Hepatocyte (in vitro differentiated cells): ENCODE results near the gene NPBWR2. TPM values are rescaled to one million over a fixed set of nuclear protein-coding genes. Genes with fewer than 3 reads are reported as not detected.

ENCODE experiments used
- DNase-seq: peaks from one replicate; pipeline ENCODE4 v3.0.0-alpha.2; 2016; ENCODE audit warnings: low spot score
- H2AFZ ChIP-seq: fragments of 200-600 bp; sonication (generic); 2 replicates; pipeline ENCODE4 v1.6.0; 2016; ENCODE audit warnings: antibody characterized with exemption, mild to moderate bottlenecking
- H3K27ac ChIP-seq: fragments of 200-600 bp; sonication (generic); 2 replicates; pipeline ENCODE4 v1.5.1; 2016; ENCODE audit warnings: mild to moderate bottlenecking
- H3K27me3 ChIP-seq: fragments of 200-600 bp; sonication (generic); 2 replicates; pipeline ENCODE4 v1.6.1; 2016
- H3K36me3 ChIP-seq: fragments of 200-600 bp; sonication (generic); replicated peaks from 2 replicates; pipeline ENCODE4 v1.5.1; 2016; ENCODE audit warnings: low read depth; ENCODE audit not compliant: insufficient read depth
- H3K4me1 ChIP-seq: fragments of 200-600 bp; sonication (generic); 2 replicates; pipeline ENCODE4 v1.5.1; 2016; ENCODE audit warnings: mild to moderate bottlenecking, moderate library complexity; ENCODE audit not compliant: insufficient read depth
- H3K4me2 ChIP-seq: fragments of 200-600 bp; sonication (generic); 2 replicates; pipeline ENCODE4 v1.6.0; 2016
- H3K4me3 ChIP-seq: fragments of 200-600 bp; sonication (generic); 2 replicates; pipeline ENCODE4 v1.5.1; 2016; ENCODE audit warnings: mild to moderate bottlenecking
- H3K79me2 ChIP-seq: fragments of 200-600 bp; sonication (generic); 2 replicates; pipeline ENCODE4 v1.6.0; 2017; ENCODE audit warnings: mild to moderate bottlenecking
- H3K9me2 ChIP-seq: fragments of 200-600 bp; sonication (generic); replicated peaks from 2 replicates; pipeline ENCODE4 v1.6.0; 2017; ENCODE audit warnings: mild to moderate bottlenecking; ENCODE audit not compliant: insufficient read depth
- H3K9me3 ChIP-seq: fragments of 200-600 bp; sonication (generic); 2 replicates; pipeline ENCODE4 v1.5.1; 2016; ENCODE audit warnings: low read depth, mild to moderate bottlenecking
- H4K20me1 ChIP-seq: fragments of 200-600 bp; sonication (generic); 2 replicates; pipeline ENCODE4 v1.6.0; 2016; ENCODE audit warnings: mild to moderate bottlenecking; ENCODE audit not compliant: insufficient read depth, poor library complexity, severe bottlenecking
- EZH2 ChIP-seq: fragments of 200-600 bp; sonication (generic); IDR thresholded peaks from 2 replicates; pipeline ENCODE4 v1.6.1; 2016; ENCODE audit warnings: antibody characterized with exemption, mild to moderate bottlenecking, borderline replicate concordance
- EZH2phosphoT487 ChIP-seq: fragments of 200-600 bp; sonication (generic); IDR thresholded peaks from one replicate; pipeline ENCODE4 v1.6.1; 2018; ENCODE audit warnings: antibody characterized with exemption, mild to moderate bottlenecking, low read depth, moderate library complexity; ENCODE audit not compliant: unreplicated experiment, severe bottlenecking
- WGBS: methylation state at CpG from one replicate; pipeline ENCODE4 v1.1.6; 2016; ENCODE audit warnings: low lambda C conversion rate; ENCODE audit errors: missing lambda C conversion rate; 5-methylcytosine and 5-hydroxymethylcytosine counted together
- polyA plus RNA-seq: library from polyadenylated mRNA; unstranded; fragments of >200 nt; fragmentation: Nextera tagmentation; extraction: Ambion mirVana; gene quantifications from 2 replicates; pipeline ENCODE4 v1.2.1, GENCODE V29; 2016
- total RNA-seq: library from RNA; depleted of rRNA; stranded (reverse); fragments of >200 nt; gene quantifications from 2 replicates; pipeline ENCODE4 v1.2.3, GENCODE V29; 2014
- TF ChIP-seq, protein P1 (sequence below): fragments of 200-600 bp; sonication (generic); IDR thresholded peaks from 2 replicates; pipeline ENCODE4 v1.5.1; 2016; ENCODE audit warnings: antibody characterized with exemption, mild to moderate bottlenecking; ENCODE audit not compliant: poor library complexity

NPBWR2 gene
- total and polyA plus RNA-seq, 2 experiments from 2014 or later = not detected

DNA sequence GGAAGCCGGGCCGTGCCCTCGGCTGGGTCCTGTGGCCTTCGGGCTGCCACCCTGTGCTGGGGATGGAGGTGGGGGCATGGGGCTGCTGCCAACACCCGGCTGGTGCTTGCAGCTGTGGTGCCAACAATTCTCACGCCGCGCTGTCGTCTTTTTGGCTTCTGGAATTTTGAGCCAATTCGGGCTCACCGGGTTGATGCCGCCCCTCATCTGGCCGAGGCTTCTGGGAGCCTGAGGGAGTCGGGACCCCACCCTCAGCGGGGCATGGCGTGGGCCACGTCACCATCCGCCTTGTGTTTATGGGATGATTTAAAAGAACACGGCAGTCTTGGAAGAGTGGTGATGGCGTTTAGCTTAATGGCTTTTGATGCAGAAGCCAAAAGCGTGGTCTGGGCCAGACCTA lies 8.7 kb upstream of the NPBWR2 start:
- WGBS = 90% methylated on average over 21 of the region's 21 CpGs
- no peaks in the 10 kb centered on the region for H3K36me3 ChIP-seq
- H3K9me2 ChIP-seq = no peaks in the 10 kb centered on the region
- H3K79me2 ChIP-seq = no peaks in the 10 kb centered on the region
- no peak for DNase-seq
- H3K27ac ChIP-seq = no peak overlapping the region
- no peaks in the 10 kb centered on the region for H4K20me1 ChIP-seq
- no peaks in the 10 kb centered on the region for H3K9me3 ChIP-seq
- H3K4me3 ChIP-seq = no peak overlapping the region
- H2AFZ ChIP-seq = no peak overlapping the region
- H3K4me2 ChIP-seq = no peak overlapping the region
- TF ChIP-seq, protein P1, sequence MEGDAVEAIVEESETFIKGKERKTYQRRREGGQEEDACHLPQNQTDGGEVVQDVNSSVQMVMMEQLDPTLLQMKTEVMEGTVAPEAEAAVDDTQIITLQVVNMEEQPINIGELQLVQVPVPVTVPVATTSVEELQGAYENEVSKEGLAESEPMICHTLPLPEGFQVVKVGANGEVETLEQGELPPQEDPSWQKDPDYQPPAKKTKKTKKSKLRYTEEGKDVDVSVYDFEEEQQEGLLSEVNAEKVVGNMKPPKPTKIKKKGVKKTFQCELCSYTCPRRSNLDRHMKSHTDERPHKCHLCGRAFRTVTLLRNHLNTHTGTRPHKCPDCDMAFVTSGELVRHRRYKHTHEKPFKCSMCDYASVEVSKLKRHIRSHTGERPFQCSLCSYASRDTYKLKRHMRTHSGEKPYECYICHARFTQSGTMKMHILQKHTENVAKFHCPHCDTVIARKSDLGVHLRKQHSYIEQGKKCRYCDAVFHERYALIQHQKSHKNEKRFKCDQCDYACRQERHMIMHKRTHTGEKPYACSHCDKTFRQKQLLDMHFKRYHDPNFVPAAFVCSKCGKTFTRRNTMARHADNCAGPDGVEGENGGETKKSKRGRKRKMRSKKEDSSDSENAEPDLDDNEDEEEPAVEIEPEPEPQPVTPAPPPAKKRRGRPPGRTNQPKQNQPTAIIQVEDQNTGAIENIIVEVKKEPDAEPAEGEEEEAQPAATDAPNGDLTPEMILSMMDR = no peak
- TF ChIP-seq EZH2phosphoT487 (no peak), EZH2 (no peak)
- H3K27me3 ChIP-seq = no peaks in the 10 kb centered on the region
- peaks cover 4% of the 10 kb centered on the region for H3K4me1 ChIP-seq

DNA sequence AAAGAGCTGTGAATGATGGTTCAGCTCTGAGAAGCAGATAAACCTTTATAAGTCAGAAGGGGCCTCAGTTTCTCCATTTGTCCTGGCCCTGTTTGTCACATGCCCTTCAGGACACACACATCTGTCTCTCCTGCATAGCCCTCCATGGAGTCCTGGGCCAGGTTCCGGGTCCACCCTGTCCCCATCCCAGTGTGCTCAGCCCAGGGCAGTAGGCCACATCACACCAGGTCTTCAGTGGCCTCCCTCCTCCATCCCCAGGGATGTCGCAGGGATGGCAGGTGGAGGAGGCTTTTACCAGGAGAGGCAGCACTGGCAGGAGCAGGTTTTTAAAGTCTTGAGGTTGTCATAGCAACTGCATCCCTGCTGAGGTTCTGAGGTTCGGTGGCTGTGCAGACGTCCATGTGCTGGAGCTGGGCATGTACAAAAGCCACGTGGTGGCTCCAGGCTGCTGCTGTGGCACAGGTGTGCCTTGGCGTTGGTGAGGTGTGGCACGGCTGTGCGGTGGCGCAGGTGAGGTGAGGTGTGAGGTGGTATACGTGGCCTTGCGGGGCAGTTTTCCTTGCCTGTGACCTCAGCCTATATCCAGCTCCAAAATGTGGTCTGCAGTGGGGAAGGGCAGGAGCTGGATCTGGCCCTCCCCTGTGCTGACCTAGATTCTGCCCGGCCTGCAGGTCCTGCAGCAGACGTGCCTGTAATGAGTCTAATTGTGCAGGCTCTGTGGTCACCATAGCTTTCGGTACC lies 8.0 kb upstream of the NPBWR2 start:
- H3K9me2 ChIP-seq = no peaks in the 10 kb centered on the region
- no peaks in the 10 kb centered on the region for H3K36me3 ChIP-seq
- H2AFZ ChIP-seq = no peak overlapping the region
- no peaks in the 10 kb centered on the region for H4K20me1 ChIP-seq
- H3K4me2 ChIP-seq = no peak overlapping the region
- TF ChIP-seq EZH2 (no peak), EZH2phosphoT487 (no peak)
- TF ChIP-seq, protein P1 = no peak
- H3K4me3 ChIP-seq = no peak overlapping the region
- H3K27me3 ChIP-seq = no peaks in the 10 kb centered on the region
- no peak overlapping the region for H3K27ac ChIP-seq
- 77% methylated on average over 14 of the region's 14 CpGs for WGBS
- no peaks in the 10 kb centered on the region for H3K79me2 ChIP-seq
- DNase-seq = no peak
- peaks cover 4% of the 10 kb centered on the region for H3K4me1 ChIP-seq
- H3K9me3 ChIP-seq = no peaks in the 10 kb centered on the region

DNA sequence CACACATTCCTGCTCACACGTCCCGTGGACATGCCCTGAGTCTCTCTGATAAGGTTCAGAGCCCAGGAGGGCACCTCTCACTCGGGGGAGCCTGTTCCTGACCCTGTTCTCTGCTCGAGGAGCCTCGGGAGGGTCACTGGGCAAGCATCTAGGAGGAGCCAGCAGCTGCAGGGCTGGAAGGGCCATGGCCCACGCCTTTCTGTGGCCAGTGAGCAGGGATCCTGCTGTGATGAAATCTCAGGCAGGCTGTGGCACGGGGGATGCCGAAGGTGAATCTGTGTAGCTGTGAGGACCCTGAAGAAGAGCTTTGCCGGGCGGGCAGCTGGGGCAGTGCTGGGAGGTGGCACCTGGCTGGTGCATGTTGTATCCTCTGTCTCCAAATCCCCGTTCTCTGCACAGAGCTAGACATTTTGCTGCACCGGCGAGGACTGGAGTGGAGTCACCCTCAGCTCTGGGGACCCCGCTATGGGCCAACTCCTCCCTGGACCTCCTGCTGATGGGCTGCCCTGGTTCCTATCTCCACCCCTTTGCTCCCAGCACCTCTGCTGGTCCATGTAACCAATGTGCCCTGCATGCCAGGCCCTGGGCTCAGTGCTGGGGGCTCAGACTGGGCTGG lies 7.1 kb upstream of the NPBWR2 start:
- Histone ChIP-seq H3K4me3 (no peak overlapping the region), H3K9me2 (no peaks in the 10 kb centered on the region), H3K27me3 (no peaks in the 10 kb centered on the region), H3K36me3 (no peaks in the 10 kb centered on the region), H3K79me2 (no peaks in the 10 kb centered on the region), H3K27ac (no peak overlapping the region), H3K4me2 (no peak overlapping the region), H4K20me1 (no peaks in the 10 kb centered on the region), H3K4me1 (no peaks in the 10 kb centered on the region), H3K9me3 (no peaks in the 10 kb centered on the region), H2AFZ (no peak overlapping the region)
- TF ChIP-seq, protein P1 = no peak
- DNase-seq = no peak
- WGBS = 80% methylated on average over 14 of the region's 14 CpGs
